Measurements from ENCODE around the gene NPAS1.

The NPAS1 gene, protein sequence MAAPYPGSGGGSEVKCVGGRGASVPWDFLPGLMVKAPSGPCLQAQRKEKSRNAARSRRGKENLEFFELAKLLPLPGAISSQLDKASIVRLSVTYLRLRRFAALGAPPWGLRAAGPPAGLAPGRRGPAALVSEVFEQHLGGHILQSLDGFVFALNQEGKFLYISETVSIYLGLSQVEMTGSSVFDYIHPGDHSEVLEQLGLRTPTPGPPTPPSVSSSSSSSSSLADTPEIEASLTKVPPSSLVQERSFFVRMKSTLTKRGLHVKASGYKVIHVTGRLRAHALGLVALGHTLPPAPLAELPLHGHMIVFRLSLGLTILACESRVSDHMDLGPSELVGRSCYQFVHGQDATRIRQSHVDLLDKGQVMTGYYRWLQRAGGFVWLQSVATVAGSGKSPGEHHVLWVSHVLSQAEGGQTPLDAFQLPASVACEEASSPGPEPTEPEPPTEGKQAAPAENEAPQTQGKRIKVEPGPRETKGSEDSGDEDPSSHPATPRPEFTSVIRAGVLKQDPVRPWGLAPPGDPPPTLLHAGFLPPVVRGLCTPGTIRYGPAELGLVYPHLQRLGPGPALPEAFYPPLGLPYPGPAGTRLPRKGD

DNA sequence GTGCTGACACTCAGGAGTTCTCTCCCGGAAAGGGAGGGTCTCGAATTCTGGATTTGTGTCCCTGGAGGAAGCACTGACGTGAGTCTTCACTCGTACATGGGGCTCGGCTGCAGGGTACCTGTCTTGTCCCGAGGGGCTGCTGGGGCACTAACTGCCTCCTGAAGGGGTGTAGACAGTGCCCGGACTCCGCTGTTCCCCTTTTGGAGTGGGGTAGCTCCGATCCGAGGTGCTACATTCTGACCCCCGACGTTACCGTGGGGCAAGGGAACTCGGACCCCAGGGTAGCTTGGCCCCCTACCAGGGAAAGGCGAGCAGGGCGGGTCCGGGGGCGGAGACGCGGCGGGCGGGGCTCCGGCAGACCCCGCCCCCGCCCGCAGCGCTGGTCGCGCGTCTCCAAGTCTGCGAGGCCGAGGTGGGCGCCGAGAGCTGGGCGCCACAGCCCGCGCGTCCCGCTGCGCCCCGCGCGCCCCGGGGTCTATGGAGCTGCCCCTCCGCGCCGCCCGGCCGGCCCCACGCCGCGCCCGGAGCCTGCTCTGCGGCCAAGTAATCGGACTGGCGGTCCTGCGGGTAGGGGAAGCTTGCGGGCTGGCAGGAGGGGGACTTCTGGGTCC is at the start of gene NPAS1:
TSS of gene NPAS1 (plus strand) at position 407 of the 611 bp plus-strand sequence. CDS start 1,211 bp downstream, outside the sequence.
- DNase-seq (ENCODE audit: low read depth) = no peak

DNA sequence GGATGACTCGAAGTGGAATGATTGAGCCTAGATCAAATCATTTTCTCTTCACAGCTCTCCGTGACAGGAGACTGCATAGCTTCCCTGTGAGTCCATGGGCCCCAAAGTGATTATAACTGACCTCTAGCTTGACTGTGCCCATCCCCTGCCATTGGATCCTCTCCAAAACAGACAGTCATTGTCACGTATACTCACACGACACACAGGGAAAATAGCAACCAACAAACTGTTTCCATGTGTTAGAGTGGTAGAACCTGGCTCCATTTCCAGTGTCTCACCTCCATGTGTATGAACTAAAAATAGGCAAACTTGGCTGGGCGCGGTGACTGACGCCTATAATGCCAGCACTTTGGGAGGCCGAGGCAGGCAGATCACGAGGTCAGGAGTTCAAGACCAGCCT is 48.8 kb upstream of the NPAS1 start:
- no peak for DNase-seq (ENCODE audit: low read depth)

DNA sequence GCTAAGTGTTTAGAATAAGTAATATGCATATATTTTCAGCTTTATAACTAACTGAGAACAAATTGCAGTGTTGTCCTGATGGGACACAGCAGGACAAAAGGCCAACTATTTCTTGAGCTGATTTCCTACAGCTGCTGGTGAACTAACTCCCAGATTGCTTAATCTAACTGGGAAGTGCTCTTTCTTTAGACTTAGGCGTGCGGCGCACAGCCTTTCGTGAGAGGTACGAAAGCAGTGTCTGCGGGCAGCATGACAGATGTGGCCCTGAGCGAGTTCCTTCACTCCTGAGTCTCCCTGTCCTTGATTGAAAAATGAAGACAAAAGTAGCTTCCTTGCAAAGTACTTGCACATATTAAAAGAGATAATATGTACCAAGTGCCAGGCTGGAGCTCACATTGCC is 47.3 kb upstream of the NPAS1 start:
- no peak for DNase-seq (ENCODE audit: low read depth)

DNA sequence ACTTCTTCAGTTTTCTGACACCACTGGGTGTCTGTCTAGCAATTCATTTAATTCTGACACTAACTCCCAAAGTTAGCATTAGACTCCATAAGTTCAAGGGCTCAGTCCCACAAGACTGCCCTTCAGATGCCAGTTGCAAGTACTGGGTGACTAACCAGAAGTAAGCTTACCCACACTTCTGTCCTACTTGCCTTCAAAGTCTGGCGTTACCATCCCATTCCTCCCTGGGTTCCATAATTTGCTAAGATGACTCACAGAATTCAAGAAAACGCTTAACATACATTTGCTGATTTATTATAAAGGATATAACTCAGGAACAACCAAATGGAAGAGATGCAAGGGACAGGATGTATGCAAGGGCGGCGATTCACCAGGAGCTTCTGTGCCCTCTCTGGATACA is 45.5 kb upstream of the NPAS1 start:
- no peak for DNase-seq (ENCODE audit: low read depth)

DNA sequence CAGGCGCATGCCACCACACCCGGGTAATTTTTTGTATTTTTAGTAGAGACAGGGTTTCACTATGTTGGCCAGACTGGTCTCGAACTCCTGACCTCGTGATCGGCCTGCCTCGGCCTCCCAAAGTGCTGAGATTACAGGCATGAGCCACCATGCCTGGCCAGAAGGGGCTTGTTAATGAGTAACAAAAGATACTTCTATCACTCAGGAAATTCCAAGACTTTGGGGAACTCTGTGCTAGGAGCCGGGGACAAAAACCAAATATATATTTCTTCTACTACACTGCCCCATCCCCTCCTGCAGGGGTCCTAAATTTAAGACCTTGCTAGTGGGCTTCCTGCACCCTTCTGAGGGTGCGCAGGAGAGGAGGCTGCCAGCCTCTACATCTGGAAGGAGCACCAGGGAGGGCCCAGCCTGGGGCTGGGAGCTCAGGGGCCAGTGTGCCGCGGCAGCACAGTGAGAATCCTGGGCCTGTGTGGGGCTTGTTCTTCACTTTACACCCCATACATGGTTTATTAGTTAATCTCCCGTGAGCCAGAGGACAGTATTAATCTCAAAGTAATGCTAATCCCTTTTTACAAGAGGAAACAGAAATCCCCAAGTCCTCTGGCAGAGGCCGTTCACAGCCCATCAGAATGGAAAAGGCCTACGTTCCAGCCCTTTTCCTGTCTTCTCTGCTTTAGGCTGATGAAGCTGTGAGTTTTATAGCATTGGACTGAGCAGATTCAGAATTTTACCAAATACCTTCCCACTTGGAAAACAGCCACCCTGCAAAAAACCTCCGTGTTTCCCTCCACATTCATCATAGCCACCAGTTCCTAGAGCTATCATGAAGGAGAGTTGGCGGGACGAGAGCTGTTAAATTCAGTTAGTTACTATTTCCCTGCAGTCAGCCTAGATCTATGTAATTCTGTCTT is 44.4 kb upstream of the NPAS1 start:
- no peak for DNase-seq (ENCODE audit: low read depth)

DNA sequence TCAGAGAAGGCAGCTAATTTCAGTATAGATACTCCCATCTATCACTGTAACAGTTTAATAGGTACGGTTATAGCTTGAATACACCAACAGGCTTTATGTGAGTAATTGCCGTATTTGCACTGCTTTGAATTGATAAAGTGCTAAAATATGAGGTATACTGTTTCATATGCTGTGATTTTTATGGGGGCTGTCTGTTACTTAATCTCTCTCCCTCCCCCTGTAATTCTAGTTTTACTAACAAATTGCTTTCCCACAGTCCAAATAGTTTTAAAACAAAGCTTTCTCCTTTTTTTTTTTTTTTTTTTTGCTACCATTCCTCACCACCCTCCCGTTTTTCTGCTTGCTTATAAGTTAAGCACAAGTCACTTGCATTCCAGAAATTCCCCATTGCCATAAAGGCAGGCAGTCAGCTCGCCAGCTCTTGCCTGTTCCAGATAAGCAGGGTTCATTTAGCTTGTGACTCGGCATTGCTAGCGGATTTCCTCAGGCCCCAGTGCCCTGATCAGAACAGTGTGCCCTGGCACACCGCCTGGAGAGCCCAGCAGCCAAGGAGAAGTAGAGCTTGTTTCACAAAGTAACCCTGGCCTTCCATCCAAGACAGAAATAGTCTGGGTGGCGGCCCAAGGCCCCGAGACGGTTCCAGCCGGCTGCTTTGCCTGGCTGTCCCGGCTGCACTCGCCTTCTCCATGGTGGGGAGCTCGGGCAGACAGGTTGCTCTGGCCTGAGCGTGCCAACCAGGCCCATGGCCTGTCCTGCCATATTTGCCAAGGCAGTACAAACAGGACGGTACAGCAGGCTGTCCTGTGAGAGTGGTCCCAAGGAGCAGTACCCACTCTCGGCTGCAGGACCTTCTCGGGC is 43.5 kb upstream of the NPAS1 start:
- no peak for DNase-seq (ENCODE audit: low read depth)

DNA sequence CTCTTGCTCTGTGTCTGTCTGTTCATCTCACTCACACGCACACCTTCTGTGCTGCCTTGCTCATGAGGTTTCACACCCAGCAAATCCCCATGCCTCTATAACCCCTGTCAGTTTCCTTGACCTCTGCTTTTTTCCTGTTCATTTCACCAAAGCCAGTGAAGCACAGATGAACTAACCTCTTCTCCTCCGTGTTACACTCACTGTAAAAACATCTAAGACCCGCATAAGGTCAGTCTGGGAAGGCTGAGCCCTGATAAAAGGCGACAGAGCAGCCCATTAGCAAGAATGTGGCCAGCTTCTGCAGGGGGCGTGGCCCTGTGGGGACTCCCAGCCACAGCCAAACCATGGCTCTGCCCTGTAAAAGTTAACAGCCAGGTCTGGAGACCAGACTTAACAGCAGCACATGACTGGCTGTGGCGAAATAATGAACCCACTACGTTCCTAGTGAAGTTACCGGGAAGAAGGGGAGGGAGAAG is 42.8 kb upstream of the NPAS1 start:
- no peak for DNase-seq (ENCODE audit: low read depth)

DNA sequence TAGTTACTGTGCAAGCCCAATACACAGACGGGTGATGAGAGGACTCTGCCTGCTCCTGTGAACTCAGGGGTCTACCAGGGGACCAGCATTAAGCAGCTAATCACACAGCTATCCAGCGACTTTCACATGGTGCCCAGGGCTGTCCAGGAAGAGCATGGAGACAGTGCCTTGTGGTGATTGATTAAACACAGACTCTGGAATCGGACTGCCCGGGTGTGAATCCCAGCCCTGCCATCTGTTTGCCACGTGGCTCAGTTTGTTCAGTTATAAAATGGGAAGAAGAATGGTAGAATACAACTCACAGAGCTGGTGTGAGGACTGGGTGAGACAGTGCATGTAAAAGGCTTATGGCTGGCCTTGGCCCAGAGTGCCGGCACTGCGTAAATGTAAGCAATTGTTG is 42.1 kb upstream of the NPAS1 start:
- no peak for DNase-seq (ENCODE audit: low read depth)

DNA sequence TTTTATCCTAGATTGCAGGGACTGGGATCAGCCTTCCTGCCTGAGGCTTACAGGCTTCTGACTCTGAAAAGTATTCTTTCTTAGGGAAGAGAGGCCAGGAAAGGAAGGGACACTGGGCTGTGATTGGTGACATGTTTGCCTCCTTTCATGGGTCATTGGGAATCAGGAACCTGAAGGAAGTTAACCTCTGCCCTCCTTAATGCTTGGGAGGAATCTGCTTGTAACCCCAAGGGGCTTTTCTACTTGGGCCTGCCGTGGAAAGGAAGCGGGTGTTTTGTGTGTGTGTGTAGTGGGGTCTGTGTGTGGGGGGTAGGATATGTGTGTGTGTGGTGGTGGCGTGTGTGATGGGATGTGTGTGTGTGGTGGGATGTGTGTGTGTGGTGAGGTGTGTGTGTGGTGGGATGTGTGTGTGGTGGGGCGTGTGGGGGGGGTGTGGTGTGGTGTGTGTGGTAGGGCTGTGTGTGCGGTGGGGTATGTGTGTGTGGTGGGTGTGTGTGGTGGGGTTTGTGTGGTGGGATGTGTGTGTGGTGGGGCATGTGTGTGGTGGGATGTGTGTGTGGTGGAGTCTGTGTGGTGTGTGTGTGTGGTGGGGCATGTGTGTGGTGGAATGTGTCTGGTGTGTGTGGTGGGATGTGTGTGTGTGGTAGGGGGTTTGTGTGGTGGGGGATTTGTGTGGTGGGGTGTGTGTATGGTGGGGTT is 41.3 kb upstream of the NPAS1 start:
- DNase-seq (ENCODE audit: low read depth) = no peak

DNA sequence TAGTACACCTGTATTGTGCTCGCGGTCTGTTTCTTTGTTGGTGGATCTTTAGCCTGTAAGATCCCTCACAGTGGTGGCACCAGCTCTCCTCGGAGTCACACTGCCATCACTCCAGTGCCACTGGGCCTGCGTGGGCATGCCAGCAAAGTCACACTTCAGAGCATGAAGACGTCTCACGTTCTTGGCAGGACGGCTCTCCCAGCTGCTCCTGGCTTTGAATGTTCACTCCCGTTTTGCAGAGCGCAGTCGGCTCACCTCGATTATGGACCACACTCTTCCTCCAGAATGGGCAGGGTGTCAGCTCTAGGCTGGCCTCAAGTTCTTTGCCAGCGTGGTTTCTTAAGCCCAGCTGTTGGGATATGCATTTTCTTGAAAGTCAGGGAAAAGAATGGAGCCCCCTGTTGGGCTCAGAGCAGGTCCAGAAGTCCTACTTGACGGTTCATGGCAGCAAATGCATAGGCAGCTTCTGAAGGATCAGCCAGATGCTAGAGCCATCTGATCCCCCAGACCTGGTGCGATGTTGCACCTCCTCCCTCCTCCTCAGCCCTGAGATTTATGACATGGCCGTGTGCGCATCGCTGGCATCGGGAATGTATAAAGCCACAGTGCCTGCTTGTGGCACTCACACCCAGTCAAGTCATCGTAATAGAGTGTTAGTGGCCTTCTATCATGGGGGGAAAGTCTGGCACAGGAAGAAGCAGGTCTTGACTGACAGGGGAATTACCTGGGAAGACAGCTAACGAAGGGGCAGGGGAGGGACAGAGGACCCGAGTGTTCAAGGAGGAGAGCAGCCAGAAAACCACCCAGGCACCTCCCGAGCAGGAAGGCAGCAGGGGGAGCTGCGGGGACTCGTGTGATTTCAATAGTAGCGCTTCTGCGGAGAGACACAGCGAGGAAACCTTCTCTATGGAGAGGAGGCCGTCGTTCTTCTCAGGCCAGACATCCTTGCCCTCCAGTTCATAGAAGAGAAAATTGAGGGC is 40.2 kb upstream of the NPAS1 start:
- DNase-seq (ENCODE audit: low read depth) = no peak

DNA sequence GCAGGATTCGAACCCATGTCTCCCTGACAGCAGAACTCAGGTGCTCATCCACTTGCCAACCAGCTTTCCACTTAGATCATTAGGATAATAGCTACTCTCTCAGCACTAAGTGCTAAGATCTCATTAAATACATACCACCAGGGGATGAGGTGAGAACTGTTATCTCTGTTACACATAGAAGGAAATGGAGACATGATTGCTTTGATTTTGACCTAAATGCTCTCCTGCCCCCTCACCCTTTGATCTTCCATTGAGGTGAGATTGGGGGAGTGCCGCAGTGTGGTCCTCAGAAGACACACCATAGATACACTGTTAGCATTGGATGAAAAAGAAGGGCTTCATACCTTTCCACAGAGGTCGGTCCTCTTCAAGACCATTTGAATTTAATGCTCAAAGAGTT is 38.9 kb upstream of the NPAS1 start:
- no peak for DNase-seq (ENCODE audit: low read depth)

DNA sequence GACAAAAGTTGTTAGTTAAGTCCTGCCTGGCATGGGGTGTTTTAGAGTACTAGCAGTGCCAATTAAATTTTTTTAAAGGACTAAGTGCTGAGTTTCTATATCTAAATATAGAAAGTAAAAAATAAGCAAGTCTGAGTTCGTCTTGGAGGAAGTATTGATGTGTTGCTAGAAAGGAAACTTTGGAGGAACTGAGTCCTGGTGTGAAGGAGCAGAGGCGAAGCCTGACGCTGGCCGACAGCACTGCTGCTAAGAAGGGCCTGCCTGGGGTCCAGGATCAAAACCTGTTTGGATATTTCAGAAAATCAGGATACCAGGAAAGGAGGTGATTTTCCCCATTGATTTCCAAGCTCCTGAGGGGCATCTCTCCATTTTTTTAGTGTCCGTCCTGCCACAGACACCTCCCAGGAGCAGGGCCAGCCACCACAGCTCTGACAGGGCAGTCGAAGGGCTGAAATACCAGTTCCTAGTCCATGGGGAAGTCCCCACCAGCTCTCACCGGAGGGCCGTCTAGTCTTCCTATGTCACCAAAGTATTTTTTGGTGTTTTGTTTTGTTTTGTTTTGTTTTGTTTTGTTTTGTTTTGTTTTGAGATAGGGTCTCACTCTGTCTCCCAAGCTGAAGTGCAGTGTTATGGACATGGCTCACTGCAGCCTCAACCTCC is 38.2 kb upstream of the NPAS1 start:
- no peak for DNase-seq (ENCODE audit: low read depth)

DNA sequence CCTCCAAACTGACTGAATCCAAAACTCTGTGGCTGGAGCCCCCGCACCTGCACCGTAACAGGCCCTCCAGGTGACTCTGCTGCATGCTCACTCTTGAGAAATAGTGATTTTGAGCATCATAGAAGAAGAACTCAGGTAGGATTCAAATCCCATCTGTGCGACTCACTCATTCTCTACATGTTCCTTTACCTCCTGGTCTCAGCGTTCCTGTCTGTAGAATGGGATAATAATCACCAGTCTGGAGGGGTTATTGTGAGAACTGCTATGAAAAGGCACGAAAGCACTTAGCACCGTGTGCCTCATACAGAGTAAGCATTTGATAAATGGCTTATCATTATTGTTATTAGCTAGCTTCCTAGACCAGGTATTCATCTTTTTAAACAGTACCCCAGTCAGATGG is 36.5 kb upstream of the NPAS1 start:
- no peak for DNase-seq (ENCODE audit: low read depth)

DNA sequence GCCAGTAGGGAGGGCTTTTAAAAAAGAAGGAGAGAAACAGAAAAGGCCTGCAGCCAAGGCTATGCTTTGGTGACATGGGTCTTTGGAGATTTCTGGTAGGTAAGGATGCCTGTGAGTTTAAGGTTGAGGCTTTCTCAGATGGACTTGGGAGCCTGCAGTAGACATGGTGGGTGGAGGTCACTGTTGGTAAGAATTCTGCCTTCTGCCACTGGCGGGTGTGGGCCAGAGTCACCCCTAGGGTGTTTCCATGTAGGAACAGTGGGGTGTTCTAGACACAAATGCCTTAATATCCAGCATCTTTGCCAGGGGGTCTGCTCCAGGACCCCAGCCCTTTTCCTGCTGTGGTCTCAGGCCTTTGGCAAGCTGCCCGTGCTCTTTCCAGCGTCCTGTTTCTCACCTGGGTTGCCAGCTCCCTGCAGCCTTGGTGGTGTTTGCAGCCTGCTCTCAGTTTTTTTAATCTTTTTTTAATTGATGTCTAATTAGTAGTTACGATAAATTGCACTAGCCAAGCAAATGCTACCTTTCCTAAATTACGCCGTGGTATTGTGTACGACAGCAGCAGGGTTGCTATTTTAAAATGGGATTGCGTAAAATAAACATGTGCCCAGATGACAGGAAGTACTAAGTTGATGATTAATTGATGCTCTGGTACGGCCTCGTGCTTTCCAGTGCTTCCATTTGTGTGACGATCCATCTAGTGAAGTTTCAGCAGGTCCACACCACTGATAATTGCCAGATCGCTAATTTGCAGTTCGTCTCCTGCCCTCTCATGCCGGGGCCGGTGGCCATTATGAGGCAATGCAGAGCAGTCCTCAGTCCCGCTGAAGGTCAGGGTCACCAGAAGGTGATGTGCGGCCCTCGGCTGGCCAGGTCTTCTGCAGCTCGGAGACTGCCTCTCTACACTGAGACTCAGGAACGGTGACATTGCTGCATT is 35.3 kb upstream of the NPAS1 start:
- no peak for DNase-seq (ENCODE audit: low read depth)

DNA sequence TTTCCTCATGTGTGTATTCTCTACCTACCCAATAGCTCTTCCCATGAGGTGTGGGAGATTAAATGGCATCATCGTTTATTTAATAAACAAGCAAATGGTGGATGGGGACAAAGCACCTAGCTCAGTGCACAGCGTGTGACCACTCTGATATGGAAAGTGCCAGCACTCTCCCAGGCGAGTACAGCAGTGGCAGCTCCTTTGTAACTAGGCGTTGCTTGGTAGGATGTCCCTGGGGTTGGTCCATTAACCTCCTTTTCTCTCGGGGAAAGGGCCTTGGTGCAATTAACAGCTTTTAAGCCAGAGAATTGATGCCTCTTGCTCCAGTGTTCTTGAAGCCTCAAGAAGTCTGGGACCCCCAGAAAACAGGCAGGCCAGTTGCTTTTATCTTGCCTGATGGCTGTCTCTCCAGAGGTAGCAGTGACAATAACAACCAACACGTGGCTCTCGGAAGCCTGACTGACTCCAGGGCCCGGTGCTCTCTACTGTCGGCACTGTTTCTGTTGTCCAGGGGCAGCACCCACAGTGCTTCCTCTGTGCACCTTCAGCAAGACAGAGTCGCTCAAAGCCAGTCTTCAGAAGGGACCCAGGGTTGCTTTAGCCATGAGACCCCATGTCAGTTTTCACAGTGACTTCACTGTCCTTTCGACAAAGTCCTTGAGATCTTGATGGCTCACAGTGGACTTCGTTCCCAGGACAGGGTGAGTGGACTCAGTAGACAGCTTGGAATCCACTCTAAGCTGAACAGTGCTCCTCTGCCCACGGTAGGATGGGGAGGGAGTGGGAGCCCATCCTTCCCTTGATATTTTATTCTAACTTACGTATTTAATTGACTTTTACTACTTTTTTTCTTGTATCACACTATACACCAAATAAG is 33.9 kb upstream of the NPAS1 start:
- no peak for DNase-seq (ENCODE audit: low read depth)

DNA sequence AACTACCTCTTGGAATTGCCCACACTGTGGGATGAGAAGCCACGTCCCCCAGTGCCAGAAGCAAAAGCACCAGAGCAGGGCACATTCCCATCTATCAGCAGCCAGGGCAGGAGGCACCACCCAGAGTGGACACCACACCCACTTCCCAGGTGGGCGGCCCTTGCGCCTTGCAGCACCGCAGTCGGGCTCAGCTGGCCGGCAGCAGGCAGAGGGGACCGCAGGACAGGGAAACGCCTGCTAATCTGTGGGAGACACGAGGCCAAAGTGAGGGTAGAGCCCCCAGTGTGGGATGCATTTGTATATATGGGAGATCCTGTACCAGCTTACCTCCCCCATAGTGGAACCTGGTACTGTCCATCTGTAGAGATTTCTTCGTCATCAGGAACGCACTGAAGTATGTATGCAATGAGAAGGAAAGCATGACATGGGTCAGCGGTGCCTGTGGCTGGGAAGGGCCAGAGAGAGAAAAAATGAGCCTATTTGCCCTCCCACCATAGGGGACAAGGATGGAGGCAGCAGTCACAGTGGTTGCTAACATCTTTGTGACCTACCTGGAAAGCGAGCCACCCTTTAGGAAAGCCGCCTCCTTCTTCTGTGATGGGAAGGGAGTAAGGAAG is 30.9 kb upstream of the NPAS1 start:
- DNase-seq (ENCODE audit: low read depth) = no peak
